Testis (tissue), 3 donors: ENCODE results near the gene SHANK1. TPM values are rescaled to one million over a fixed set of nuclear protein-coding genes. Genes with fewer than 3 reads are reported as not detected.

Experiments
- DNase-seq: peaks from one replicate; pipeline ENCODE4 v3.0.0-alpha.2; 2019
- H3K27ac ChIP-seq, 2 donors: fragments of 200-600 bp; sonication (generic); one replicate each; pipeline ENCODE4 v1.5.1; 2019
- H3K27me3 ChIP-seq: fragments of 200-600 bp; sonication (generic); one replicate; pipeline ENCODE4 v1.5.1; 2019
- H3K36me3 ChIP-seq: fragments of 200-600 bp; sonication (generic); one replicate; pipeline ENCODE4 v1.5.1; 2017; ENCODE audit warnings: low read depth; ENCODE audit errors: missing control alignments
- H3K4me1 ChIP-seq: fragments of 200-600 bp; sonication (generic); one replicate; pipeline ENCODE4 v1.5.1; 2019
- H3K4me3 ChIP-seq, 2 donors: fragments of 200-600 bp; sonication (generic); one replicate each; pipeline ENCODE4 v1.5.1; 2017 to 2019
- H3K9me3 ChIP-seq: fragments of 200-600 bp; sonication (generic); one replicate; pipeline ENCODE4 v1.5.1; 2017
- CTCF ChIP-seq, 3 experiments: fragments of 450-650 bp in 2 of 3; fragments of 200-600 bp in 1 of 3; sonication (generic) in 1 of 3; IDR thresholded peaks; one replicate each; pipeline ENCODE4 v1.5.1; 2016 to 2019; ENCODE audit warnings: antibody characterized with exemption in 3 of 3, mild to moderate bottlenecking in 2 of 3, moderate library complexity in 1 of 3
- POLR2A ChIP-seq: fragments of 450-650 bp; IDR thresholded peaks from one replicate; pipeline ENCODE4 v1.6.1; 2017; ENCODE audit warnings: antibody characterized with exemption, mild to moderate bottlenecking, moderate library complexity
- WGBS, 2 donors: methylation state at CpG; one replicate each; pipeline ENCODE4 v1.1.5; 2018; 5-methylcytosine and 5-hydroxymethylcytosine counted together
- intact Hi-C: fragments of 100-400 bp; cut with DNase I; formaldehyde crosslinking; loops from one replicate; pipeline ENCODE4 v1.15.1; 2023; ENCODE audit warnings: low total_unique reads
- polyA plus RNA-seq: library from polyadenylated mRNA; stranded (reverse); fragments of 350-450 nt; fragmentation: Illumina TruSeq; extraction: RNeasy Lipid Tissue Mini Kit (QIAGEN cat#74804); gene quantifications from one replicate; pipeline ENCODE4 v1.2.3, GENCODE V29; 2014; ENCODE audit warnings: low read depth, low replicate concordance; ENCODE audit not compliant: insufficient read depth
- total RNA-seq, 2 donors: library from RNA; depleted of rRNA; stranded (reverse); fragments of >200 nt; gene quantifications; one replicate each; pipeline ENCODE4 v1.2.3, GENCODE V29; 2016

The SHANK1 gene
- total and polyA plus RNA-seq, 3 donors from 2014 or later, result 4.1 to 5.4 (median 4.5) TPM

- intact Hi-C loops, result no loop called here
- Histone ChIP-seq H3K9me3 (no peaks in the 10 kb centered on the region), H3K27ac (no peak overlapping the region), H3K4me3 (no peak overlapping the region), H3K4me1 (no peaks in the 10 kb centered on the region), H3K27me3 (no peaks in the 10 kb centered on the region), H3K36me3 (no peaks in the 10 kb centered on the region)
- WGBS, 2 donors, result 60 to 72% methylated on average over 10 of the region's 10 CpGs
- no peak for TF ChIP-seq CTCF (IDR thresholded peaks at IDR 0.05)
- no peak for TF ChIP-seq POLR2A
- no peak for DNase-seq
These were observed 71.6 kb downstream of the SHANK1 start for GRCh38 chr19:50647879-50648615.

- intact Hi-C loops, result no loop called here
- Histone ChIP-seq H3K9me3 (no peaks in the 10 kb centered on the region), H3K27me3 (no peaks in the 10 kb centered on the region), H3K36me3 (no peaks in the 10 kb centered on the region), H3K4me3 (no peak overlapping the region), H3K4me1 (no peaks in the 10 kb centered on the region), H3K27ac (no peak overlapping the region)
- no peak for TF ChIP-seq CTCF (IDR thresholded peaks at IDR 0.05)
- no peak for TF ChIP-seq POLR2A
- no peak for DNase-seq
- WGBS, 2 donors, result 51 to 54% methylated on average over 6 of the region's 6 CpGs
These were observed 73.4 kb downstream of the SHANK1 start for GRCh38 chr19:50646074-50646807.

GRCh38 chr19:50645107-50645506 lies 74.5 kb downstream of the SHANK1 start:
- WGBS, 2 donors, result 77 to 78% methylated on average over 6 of the region's 6 CpGs
- H3K36me3 ChIP-seq, result no peaks in the 10 kb centered on the region
- H3K4me3 ChIP-seq, result no peak overlapping the region
- no peaks in the 10 kb centered on the region for H3K27me3 ChIP-seq
- intact Hi-C loops, result no loop called here
- no peaks in the 10 kb centered on the region for H3K9me3 ChIP-seq
- H3K27ac ChIP-seq, result no peak overlapping the region
- H3K4me1 ChIP-seq, result no peaks in the 10 kb centered on the region
- no peak for DNase-seq
- TF ChIP-seq POLR2A, result no peak
- TF ChIP-seq CTCF (IDR thresholded peaks at IDR 0.05), result no peak

GRCh38 chr19:50644315-50644915 lies 75.2 kb downstream of the SHANK1 start:
- Histone ChIP-seq H3K4me3 (no peak overlapping the region), H3K27ac (no peak overlapping the region), H3K27me3 (no peaks in the 10 kb centered on the region), H3K4me1 (no peaks in the 10 kb centered on the region), H3K36me3 (no peaks in the 10 kb centered on the region), H3K9me3 (no peaks in the 10 kb centered on the region)
- TF ChIP-seq CTCF (IDR thresholded peaks at IDR 0.05) (no peak), POLR2A (no peak)
- 42 to 60% methylated on average over 1 of the region's 1 CpG for WGBS, 2 donors
- intact Hi-C loops, result no loop called here
- no peak for DNase-seq
